Mesenchymal stem cell (in vitro differentiated cells and primary cell): ENCODE data around the gene ZNF609.

Source experiments
- DNase-seq: peaks from one replicate; pipeline ENCODE4 v3.0.0-alpha.2; 2013
- H2AFZ ChIP-seq: one replicate; pipeline ENCODE4 v1.6.1; 2013; ENCODE audit warnings: low read depth, mild to moderate bottlenecking, control low read depth, inconsistent platforms, low read length, moderate library complexity
- H2AK5ac ChIP-seq: 2 replicates; pipeline ENCODE4 v1.6.1; 2013; ENCODE audit warnings: low read length, moderate library complexity, mild to moderate bottlenecking, inconsistent platforms; ENCODE audit not compliant: severe bottlenecking
- H2BK120ac ChIP-seq: one replicate; pipeline ENCODE4 v1.6.1; 2013; ENCODE audit warnings: low read depth, mild to moderate bottlenecking, inconsistent platforms, low read length, moderate library complexity
- H2BK12ac ChIP-seq, 2 experiments: one replicate each; pipeline ENCODE4 v1.6.1; 2013; ENCODE audit warnings: inconsistent platforms in 2 of 2, low read length in 2 of 2, mild to moderate bottlenecking in 2 of 2, moderate library complexity in 2 of 2, control low read depth in 1 of 2
- H2BK15ac ChIP-seq: one replicate; pipeline ENCODE4 v1.6.1; 2013; ENCODE audit warnings: mild to moderate bottlenecking, low read depth, inconsistent platforms; ENCODE audit not compliant: poor library complexity, severe bottlenecking
- H2BK5ac ChIP-seq: 2 replicates; pipeline ENCODE4 v1.6.1; 2013; ENCODE audit warnings: low read depth, mild to moderate bottlenecking, low read length, control low read depth, inconsistent platforms; ENCODE audit not compliant: poor library complexity, severe bottlenecking
- H3K14ac ChIP-seq, 2 experiments: one replicate each; pipeline ENCODE4 v1.6.1; 2013; ENCODE audit warnings: inconsistent platforms in 2 of 2, low read length in 2 of 2, control low read depth in 1 of 2, mild to moderate bottlenecking in 1 of 2, moderate library complexity in 1 of 2
- H3K18ac ChIP-seq, 2 experiments: one replicate each; pipeline ENCODE4 v1.6.1; 2013; ENCODE audit warnings: inconsistent platforms in 2 of 2, low read length in 2 of 2, control low read depth in 1 of 2, low read depth in 1 of 2, mild to moderate bottlenecking in 1 of 2
- H3K23ac ChIP-seq, 2 experiments: one replicate each; pipeline ENCODE4 v1.6.1; 2013; ENCODE audit warnings: inconsistent platforms in 2 of 2, low read length in 2 of 2, mild to moderate bottlenecking in 2 of 2, moderate library complexity in 2 of 2, control low read depth in 1 of 2
- H3K27ac ChIP-seq: 2 replicates; pipeline ENCODE4 v1.5.1; 2013; ENCODE audit warnings: mild to moderate bottlenecking, moderate library complexity, low read length, control low read depth, inconsistent platforms; ENCODE audit not compliant: poor library complexity, severe bottlenecking
- H3K27me3 ChIP-seq, 2 experiments: 2 replicates each; pipeline versions ENCODE4 v1.6.1 to v1.7.0; 2013; ENCODE audit warnings: low read length in 2 of 2, mild to moderate bottlenecking in 2 of 2, moderate library complexity in 2 of 2, control low read depth in 1 of 2, inconsistent platforms in 1 of 2; ENCODE audit not compliant: control insufficient read depth in 1 of 2, insufficient read depth in 1 of 2
- H3K36me3 ChIP-seq, 2 experiments: 2 replicates each; pipeline versions ENCODE4 v1.6.1 to v1.7.0; 2013; ENCODE audit warnings: low read length in 2 of 2, control low read depth in 1 of 2, inconsistent platforms in 1 of 2, low read depth in 1 of 2, mild to moderate bottlenecking in 1 of 2; ENCODE audit not compliant: insufficient read depth in 2 of 2, control insufficient read depth in 1 of 2
- H3K4ac ChIP-seq, 2 experiments: one replicate each; pipeline ENCODE4 v1.6.1; 2013; ENCODE audit warnings: inconsistent platforms in 2 of 2, low read length in 2 of 2, mild to moderate bottlenecking in 2 of 2, moderate library complexity in 2 of 2, control low read depth in 1 of 2, low read depth in 1 of 2
- H3K4me1 ChIP-seq: 2 replicates; pipeline ENCODE4 v1.6.1; 2013; ENCODE audit warnings: low read depth, low read length, control low read depth; ENCODE audit not compliant: control insufficient read depth, insufficient read depth
- H3K4me2 ChIP-seq: 2 replicates; pipeline ENCODE4 v1.6.1; 2013; ENCODE audit warnings: low read length, mild to moderate bottlenecking, inconsistent platforms; ENCODE audit not compliant: poor library complexity, severe bottlenecking
- H3K4me3 ChIP-seq, 2 experiments: 2 replicates each; pipeline versions ENCODE4 v1.5.1 to v1.7.0; 2013; ENCODE audit warnings: low read length in 2 of 2, mild to moderate bottlenecking in 2 of 2, control low read depth in 1 of 2, low read depth in 1 of 2; ENCODE audit not compliant: insufficient read depth in 1 of 2
- H3K79me1 ChIP-seq: replicated peaks from 2 replicates; pipeline ENCODE4 v1.6.1; 2013; ENCODE audit warnings: mild to moderate bottlenecking, control low read depth, low read length, inconsistent platforms; ENCODE audit not compliant: poor library complexity, severe bottlenecking
- H3K9ac ChIP-seq: 2 replicates; pipeline ENCODE4 v1.7.0; 2013; ENCODE audit warnings: mild to moderate bottlenecking, low read length, moderate library complexity
- H3K9me3 ChIP-seq: 2 replicates; pipeline ENCODE4 v1.7.0; 2013; ENCODE audit warnings: mild to moderate bottlenecking, low read length; ENCODE audit not compliant: control insufficient read depth
- H4K8ac ChIP-seq: one replicate; pipeline ENCODE4 v1.6.1; 2013; ENCODE audit warnings: inconsistent platforms, mild to moderate bottlenecking, low read length, moderate library complexity
- H4K91ac ChIP-seq: one replicate; pipeline ENCODE4 v1.6.1; 2013; ENCODE audit warnings: mild to moderate bottlenecking, low read length, inconsistent platforms
- WGBS: methylation state at CpG from one replicate; pipeline ENCODE4 v1.1.7; 2013; ENCODE audit warnings: mixed read lengths; 5-methylcytosine and 5-hydroxymethylcytosine counted together

Gene ZNF609

GRCh38 chr15:64480891-64481290 lies 20.5 kb downstream of the ZNF609 start:
- Histone ChIP-seq H2BK5ac (no peak overlapping the region), H3K4ac (no peak overlapping the region), H3K14ac (no peak overlapping the region), H2BK12ac (no peak overlapping the region), H3K4me1 (peaks cover 8% of the 10 kb centered on the region), H3K4me3 (no peak overlapping the region), H2AK5ac (no peak overlapping the region), H3K9ac (no peak overlapping the region), H3K23ac (no peak overlapping the region), H2BK15ac (no peak overlapping the region), H3K18ac (no peak overlapping the region), H4K8ac (no peak overlapping the region), H3K27me3 (no peaks in the 10 kb centered on the region), H3K4me2 (no peak overlapping the region), H2BK120ac (no peak overlapping the region), H2AFZ (no peak overlapping the region), H3K79me1 (peaks cover 19% of the 10 kb centered on the region), H3K36me3 (peaks cover 0 to 6% of the 10 kb centered on the region in 2 experiments), H3K9me3 (no peaks in the 10 kb centered on the region), H3K27ac (no peak overlapping the region), H4K91ac (no peak overlapping the region)
- WGBS, result 100% methylated on average over 3 of the region's 4 CpGs
- no peak for DNase-seq

GRCh38 chr15:64483749-64484148 lies 23.4 kb downstream of the ZNF609 start:
- Histone ChIP-seq H3K4ac (no peak overlapping the region), H2BK15ac (no peak overlapping the region), H3K18ac (no peak overlapping the region), H3K14ac (no peak overlapping the region), H3K79me1 (peaks cover 11% of the 10 kb centered on the region), H3K27me3 (no peaks in the 10 kb centered on the region), H2BK5ac (no peak overlapping the region), H3K9me3 (no peaks in the 10 kb centered on the region), H4K91ac (no peak overlapping the region), H3K4me1 (peaks cover 3% of the 10 kb centered on the region), H3K4me2 (no peak overlapping the region), H2AK5ac (no peak overlapping the region), H3K4me3 (no peak overlapping the region), H2BK12ac (no peak overlapping the region), H3K23ac (no peak overlapping the region), H2BK120ac (no peak overlapping the region), H2AFZ (no peak overlapping the region), H3K9ac (no peak overlapping the region), H3K36me3 (peaks cover 0 to 14% of the 10 kb centered on the region in 2 experiments), H3K27ac (no peak overlapping the region), H4K8ac (no peak overlapping the region)
- DNase-seq, result no peak

GRCh38 chr15:64485796-64486195 lies 25.4 kb downstream of the ZNF609 start:
- Histone ChIP-seq H4K91ac (no peak overlapping the region), H3K4me1 (peaks cover 3% of the 10 kb centered on the region), H2AK5ac (no peak overlapping the region), H3K79me1 (peaks cover 13% of the 10 kb centered on the region), H3K9ac (no peak overlapping the region), H2BK120ac (no peak overlapping the region), H4K8ac (no peak overlapping the region), H3K14ac (no peak overlapping the region), H2AFZ (no peak overlapping the region), H3K36me3 (peaks cover 0 to 19% of the 10 kb centered on the region in 2 experiments), H2BK12ac (no peak overlapping the region), H3K4me2 (no peak overlapping the region), H3K18ac (no peak overlapping the region), H3K27ac (no peak overlapping the region), H3K4me3 (no peak overlapping the region), H2BK15ac (no peak overlapping the region), H3K23ac (no peak overlapping the region), H2BK5ac (no peak overlapping the region), H3K27me3 (no peaks in the 10 kb centered on the region), H3K4ac (no peak overlapping the region), H3K9me3 (no peaks in the 10 kb centered on the region)
- no peak for DNase-seq

- H3K4me3 ChIP-seq, result no peak overlapping the region
- H3K27ac ChIP-seq, result no peak overlapping the region
- no peak overlapping the region for H3K23ac ChIP-seq
- H4K91ac ChIP-seq, result no peak overlapping the region
- H2AK5ac ChIP-seq, result no peak overlapping the region
- no peak overlapping the region for H2AFZ ChIP-seq
- no peak overlapping the region for H2BK5ac ChIP-seq
- H3K18ac ChIP-seq, result no peak overlapping the region
- H3K36me3 ChIP-seq, result peaks cover 4 to 15% of the 10 kb centered on the region in 2 experiments
- no peaks in the 10 kb centered on the region for H3K27me3 ChIP-seq
- DNase-seq, result no peak
- no peak overlapping the region for H3K4ac ChIP-seq
- H2BK15ac ChIP-seq, result no peak overlapping the region
- H3K9me3 ChIP-seq, result no peaks in the 10 kb centered on the region
- no peak overlapping the region for H4K8ac ChIP-seq
- peaks cover 2% of the 10 kb centered on the region for H3K4me1 ChIP-seq
- no peak overlapping the region for H3K14ac ChIP-seq
- no peak overlapping the region for H2BK120ac ChIP-seq
- no peak overlapping the region for H3K4me2 ChIP-seq
- no peak overlapping the region for H2BK12ac ChIP-seq
- H3K79me1 ChIP-seq, result peaks cover 13% of the 10 kb centered on the region
- H3K9ac ChIP-seq, result no peak overlapping the region
Observed at GRCh38 chr15:64490598-64491259, 30.4 kb downstream of the ZNF609 start.
